GM18511 (cell line): Measurements from ENCODE around the gene CHD2.
A peak's percentile ranks its signal among the peaks of the same experiment; 100 is the strongest.
"Not testable (repeated sequence)": the region's sequence is repeated elsewhere in the genome, so short reads cannot be mapped to it uniquely, and the experiment has no call there.

Experiments
- ATAC-seq: cut with Tn5 transposase; IDR thresholded peaks from one replicate; pipeline ENCODE4 v1.9.1; 2021; ENCODE audit warnings: mild to moderate bottlenecking, moderate library complexity; ENCODE audit not compliant: unreplicated experiment

CHD2 gene

GRCh38 chr15:92899948-92900730 is at the start of gene CHD2:
Gene CHD2, plus strand, starts transcription at chr15:92900324. Its CDS starts 914 bp downstream, at chr15:92901238.
- peak; percentile 75 for ATAC-seq

- ATAC-seq = no peak
Measured at GRCh38 chr15:92853222-92853621, 46.9 kb upstream of the CHD2 start.

GRCh38 chr15:92861742-92862141 is 38.4 kb upstream of the CHD2 start:
- ATAC-seq = no peak

GRCh38 chr15:92864127-92864814 is 35.9 kb upstream of the CHD2 start:
- ATAC-seq = no peak

- no peak for ATAC-seq
Measured at GRCh38 chr15:92869263-92869940, 30.7 kb upstream of the CHD2 start.

- ATAC-seq = no peak
Measured at GRCh38 chr15:92870010-92870591, 30.0 kb upstream of the CHD2 start.

- ATAC-seq = not testable (repeated sequence)
Measured at GRCh38 chr15:92872967-92873366, 27.2 kb upstream of the CHD2 start.

GRCh38 chr15:92877000-92877399 is 23.1 kb upstream of the CHD2 start:
- no peak for ATAC-seq

- no peak for ATAC-seq
Measured at GRCh38 chr15:92877416-92877815, 22.7 kb upstream of the CHD2 start.

GRCh38 chr15:92878593-92879053 is 21.5 kb upstream of the CHD2 start:
- ATAC-seq = no peak

GRCh38 chr15:92879949-92880725 is 20.0 kb upstream of the CHD2 start:
- ATAC-seq = no peak

- no peak for ATAC-seq
Measured at GRCh38 chr15:92880796-92881195, 19.3 kb upstream of the CHD2 start.

GRCh38 chr15:92881211-92881754 is 18.8 kb upstream of the CHD2 start:
- ATAC-seq = no peak

- ATAC-seq = peak; percentile 94
Measured at GRCh38 chr15:92881802-92882696, 18.1 kb upstream of the CHD2 start.

GRCh38 chr15:92882697-92883162 is 17.4 kb upstream of the CHD2 start:
- peak; percentile 73 for ATAC-seq

- no peak for ATAC-seq
Measured at GRCh38 chr15:92883163-92883875, 16.8 kb upstream of the CHD2 start.

GRCh38 chr15:92883876-92884435 is 16.2 kb upstream of the CHD2 start:
- no peak for ATAC-seq
